HG03571 (cell line): ENCODE measurements around the gene STXBP6.
"Not testable (repeated sequence)": the region's sequence is repeated elsewhere in the genome, so short reads cannot be mapped to it uniquely, and the experiment has no call there.

Experiments
- ATAC-seq: cut with Tn5 transposase; IDR thresholded peaks from one replicate; pipeline ENCODE4 v1.9.1; 2021; ENCODE audit not compliant: unreplicated experiment

The STXBP6 gene

GRCh38 chr14:24839617-24840203 lies 210.2 kb downstream of the STXBP6 start:
- no peak for ATAC-seq

- ATAC-seq: no peak
These were observed 210.9 kb downstream of the STXBP6 start for GRCh38 chr14:24838945-24839616.

GRCh38 chr14:24837280-24838046 lies 212.5 kb downstream of the STXBP6 start:
- ATAC-seq: no peak

GRCh38 chr14:24836324-24836723 lies 213.6 kb downstream of the STXBP6 start:
- ATAC-seq: not testable (repeated sequence)

GRCh38 chr14:24834956-24835355 lies 215.0 kb downstream of the STXBP6 start:
- no peak for ATAC-seq

GRCh38 chr14:24833385-24833784 lies 216.6 kb downstream of the STXBP6 start:
- ATAC-seq: no peak

GRCh38 chr14:24831677-24832076 lies 218.3 kb downstream of the STXBP6 start:
- no peak for ATAC-seq

GRCh38 chr14:24829862-24830261 lies 220.1 kb downstream of the STXBP6 start:
- no peak for ATAC-seq

GRCh38 chr14:24828486-24828885 lies 221.5 kb downstream of the STXBP6 start:
- no peak for ATAC-seq

GRCh38 chr14:24826390-24826789 lies 223.6 kb downstream of the STXBP6 start:
- no peak for ATAC-seq

- no peak for ATAC-seq
These were observed 229.3 kb downstream of the STXBP6 start for GRCh38 chr14:24820616-24821015.

GRCh38 chr14:24818823-24819341 lies 231.1 kb downstream of the STXBP6 start:
- no peak for ATAC-seq

GRCh38 chr14:24818058-24818822 lies 231.7 kb downstream of the STXBP6 start:
- no peak for ATAC-seq

GRCh38 chr14:24817212-24818057 lies 232.5 kb downstream of the STXBP6 start:
- no peak for ATAC-seq

- ATAC-seq: no peak
These were observed 233.1 kb downstream of the STXBP6 start for GRCh38 chr14:24816929-24817211.

GRCh38 chr14:24816011-24816928 lies 233.7 kb downstream of the STXBP6 start:
- no peak for ATAC-seq

GRCh38 chr14:24815543-24815942 lies 234.4 kb downstream of the STXBP6 start:
- no peak for ATAC-seq

GRCh38 chr14:24814944-24815343 lies 235.0 kb downstream of the STXBP6 start:
- ATAC-seq: no peak

GRCh38 chr14:24814346-24814745 lies 235.6 kb downstream of the STXBP6 start:
- ATAC-seq: no peak
